HG02759 (cell line): ENCODE measurements around the gene ARHGAP10.
"Not testable (repeated sequence)": the region's sequence is repeated elsewhere in the genome, so short reads cannot be mapped to it uniquely, and the experiment has no call there.

Experiments used
- ATAC-seq: cut with Tn5 transposase; IDR thresholded peaks from one replicate; pipeline ENCODE4 v1.9.1; 2021; ENCODE audit warnings: mild to moderate bottlenecking, moderate library complexity; ENCODE audit not compliant: unreplicated experiment

ARHGAP10 gene

DNA sequence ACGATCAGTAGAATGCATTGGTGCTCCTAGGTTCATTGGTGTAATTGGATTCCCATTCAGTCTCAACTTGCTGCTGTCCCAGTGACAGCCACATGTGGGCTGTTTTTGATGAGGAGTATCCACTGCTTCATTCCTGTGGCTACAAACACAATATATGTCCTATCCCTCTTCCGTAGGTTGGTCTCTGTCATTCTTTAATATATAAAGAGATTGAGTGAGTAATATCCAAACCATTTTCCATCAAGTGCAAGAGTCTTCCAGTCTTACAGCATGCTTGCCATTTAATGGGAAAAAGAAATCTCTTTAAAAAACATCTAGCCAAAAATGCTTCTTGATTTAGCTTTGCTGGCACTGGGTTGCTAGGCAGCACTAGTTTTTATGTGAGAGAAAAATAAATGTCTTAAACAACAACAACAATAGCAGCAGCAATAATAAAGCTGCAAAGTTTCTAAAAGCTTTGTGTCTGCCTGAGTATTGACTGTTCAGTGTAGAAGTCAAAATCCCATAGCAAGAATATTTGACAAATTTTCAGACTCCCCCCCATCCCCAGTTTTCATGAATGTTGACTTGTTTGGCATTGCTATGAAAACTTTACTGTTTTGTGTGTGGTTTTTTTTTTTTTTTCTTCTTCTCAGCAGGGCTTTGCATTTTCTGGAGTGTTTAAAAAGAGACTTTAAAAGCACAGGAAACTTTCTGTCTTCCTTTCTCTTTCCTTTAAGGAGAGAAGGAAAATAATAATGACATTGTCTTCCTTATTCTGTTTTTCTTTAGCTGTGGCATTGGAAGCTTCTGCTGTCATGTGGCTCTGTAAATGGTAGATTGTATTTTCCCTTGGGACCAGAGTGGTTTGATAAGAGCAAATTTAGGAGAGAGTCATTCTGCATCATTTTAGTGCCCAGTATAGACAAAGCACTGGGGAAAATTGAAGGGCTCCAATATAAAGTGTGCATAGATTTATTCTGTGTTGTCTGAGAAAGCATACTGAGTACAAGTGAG is 244.3 kb downstream of the ARHGAP10 start:
- no peak for ATAC-seq

DNA sequence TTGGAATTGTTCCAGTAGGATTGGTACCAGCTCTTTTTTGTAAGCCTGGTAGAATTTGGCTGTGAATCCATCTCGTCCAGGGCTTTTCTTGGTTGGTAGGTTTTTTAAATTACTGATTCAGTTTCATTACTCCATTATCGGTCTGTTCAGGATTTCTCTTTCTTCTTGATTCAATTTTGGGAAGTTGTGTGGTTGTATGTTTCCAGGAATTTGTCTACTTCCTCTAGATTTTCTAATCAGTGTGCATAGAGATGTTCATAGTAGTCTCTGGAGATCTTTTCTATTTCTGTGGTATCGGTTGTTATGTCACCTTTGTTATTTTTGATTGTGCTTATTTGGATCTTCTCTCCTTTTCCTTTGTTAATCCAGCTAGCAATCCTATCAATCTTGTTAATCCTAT is 248.7 kb downstream of the ARHGAP10 start:
- ATAC-seq, result no peak

DNA sequence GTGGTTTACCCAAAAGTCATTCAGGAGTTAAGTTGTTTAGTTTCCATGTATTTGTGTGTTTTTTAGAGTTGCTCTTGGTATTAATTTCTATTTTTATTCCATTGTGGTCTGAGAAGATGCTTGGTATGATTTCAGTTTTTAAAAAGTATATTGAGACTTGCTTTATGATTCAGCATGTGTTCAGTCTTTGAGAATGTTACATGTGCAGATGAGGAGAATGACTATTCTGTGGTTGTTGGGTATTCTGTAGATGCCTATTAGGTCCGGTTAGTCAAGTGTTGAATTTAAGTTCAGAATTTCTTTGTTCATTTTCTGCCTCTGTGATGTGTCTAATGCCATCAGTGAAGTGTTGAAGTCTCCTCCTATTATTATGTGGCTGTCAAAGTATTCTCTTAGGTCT is 249.4 kb downstream of the ARHGAP10 start:
- ATAC-seq, result peak; percentile 93

DNA sequence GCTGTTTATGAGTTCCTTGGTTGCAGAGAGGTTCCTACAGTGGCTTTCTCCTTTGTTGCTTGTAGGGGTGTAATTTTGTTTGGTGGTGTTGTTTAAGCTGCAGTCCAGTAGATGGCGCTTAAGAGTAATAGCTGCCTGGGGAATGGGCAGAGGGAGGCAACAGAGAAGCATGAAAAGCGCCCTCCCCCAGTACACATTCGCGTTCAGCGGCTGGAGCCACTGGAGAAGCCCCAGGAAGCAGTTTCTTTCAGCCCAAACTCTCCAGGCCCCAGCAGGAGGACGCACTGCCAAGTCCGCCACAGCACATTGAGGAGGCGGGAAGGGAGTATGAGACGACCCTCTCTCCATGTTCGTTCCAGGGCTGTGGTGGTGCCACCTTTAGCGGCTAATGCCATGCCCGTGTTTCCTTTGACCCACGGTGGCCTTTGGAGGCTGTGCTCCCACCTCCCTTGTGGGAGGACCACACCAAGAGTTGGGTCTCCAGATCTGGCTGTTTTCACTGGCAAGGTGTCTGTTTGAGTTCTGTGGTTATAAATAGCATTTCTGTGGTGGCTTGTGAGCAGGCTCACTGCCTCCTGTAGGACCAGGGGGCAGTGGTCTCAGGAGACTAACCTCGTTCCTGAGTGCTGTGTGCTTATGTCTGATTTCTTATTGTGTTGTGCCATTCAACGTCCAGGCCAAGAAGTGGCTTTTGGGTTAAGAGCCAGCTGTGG is 252.3 kb downstream of the ARHGAP10 start:
- no peak for ATAC-seq

DNA sequence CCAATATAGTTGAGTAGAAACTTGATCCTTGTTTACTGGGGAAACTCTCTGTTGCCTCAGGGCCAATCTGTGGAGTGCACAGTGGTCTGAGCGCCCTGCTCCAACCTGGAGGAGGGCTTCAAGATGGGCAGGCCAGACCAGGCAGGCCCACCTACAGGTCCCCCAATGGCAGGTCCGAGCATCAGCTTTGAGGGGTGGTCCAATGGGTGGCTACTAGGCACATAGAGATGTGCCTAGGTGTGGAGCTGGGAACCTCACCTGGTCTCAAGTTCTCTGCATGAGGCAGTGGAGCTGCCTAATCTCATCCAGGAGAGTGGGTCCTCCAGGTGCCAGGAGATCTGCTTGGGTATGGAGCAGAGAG is 252.9 kb downstream of the ARHGAP10 start:
- no peak for ATAC-seq

- no peak for ATAC-seq
Observed at GRCh38 chr4:147985376-147985775, 253.5 kb downstream of the ARHGAP10 start.

DNA sequence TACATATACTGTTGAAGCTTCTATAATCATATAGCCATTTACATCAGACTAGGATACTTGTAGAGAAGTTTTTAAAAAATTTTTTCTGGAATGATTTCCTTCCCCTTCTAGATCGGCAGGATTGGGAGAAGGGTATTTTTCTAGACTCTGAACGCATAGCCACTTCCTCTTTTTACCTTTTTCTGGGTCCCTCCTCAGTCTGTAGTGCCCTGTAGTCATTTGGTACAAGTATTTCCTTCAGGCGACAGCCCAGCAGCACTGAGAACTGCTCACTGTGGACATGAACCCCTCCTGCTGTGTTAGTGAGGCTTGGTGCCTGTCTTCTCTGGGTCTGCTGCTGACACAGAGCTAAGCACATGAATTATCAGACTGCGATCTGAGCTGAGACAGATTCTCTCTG is 255.4 kb downstream of the ARHGAP10 start:
- peak; percentile 65 for ATAC-seq

GRCh38 chr4:147991543-147992283 is 259.8 kb downstream of the ARHGAP10 start:
- no peak for ATAC-seq

GRCh38 chr4:147994076-147994475 is 262.2 kb downstream of the ARHGAP10 start:
- ATAC-seq, result no peak

- no peak for ATAC-seq
Observed at GRCh38 chr4:147994491-147995385, 262.9 kb downstream of the ARHGAP10 start.

DNA sequence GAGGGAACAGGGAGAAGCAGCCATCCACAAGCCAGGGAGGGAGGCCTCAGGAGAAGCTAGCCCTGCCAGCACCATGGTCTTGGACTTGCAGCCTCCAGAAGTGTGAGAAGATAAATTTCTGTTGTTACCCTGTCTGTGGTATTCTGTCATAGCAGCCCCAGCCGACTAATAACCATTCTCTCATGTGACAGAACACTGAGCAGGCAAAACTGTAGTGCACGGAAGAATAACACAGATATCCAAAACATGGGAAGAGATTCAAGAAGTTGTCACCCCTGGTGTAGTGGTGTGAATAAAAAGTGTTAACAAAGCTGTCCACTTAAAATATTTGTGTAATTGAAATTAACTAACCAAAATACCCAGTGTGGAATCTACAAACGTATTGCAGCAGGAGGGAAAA is 265.0 kb downstream of the ARHGAP10 start:
- ATAC-seq, result no peak

GRCh38 chr4:148000038-148000437 is 268.1 kb downstream of the ARHGAP10 start:
- ATAC-seq, result not testable (repeated sequence)

- no peak for ATAC-seq
Observed at GRCh38 chr4:148004228-148004857, 272.5 kb downstream of the ARHGAP10 start.

DNA sequence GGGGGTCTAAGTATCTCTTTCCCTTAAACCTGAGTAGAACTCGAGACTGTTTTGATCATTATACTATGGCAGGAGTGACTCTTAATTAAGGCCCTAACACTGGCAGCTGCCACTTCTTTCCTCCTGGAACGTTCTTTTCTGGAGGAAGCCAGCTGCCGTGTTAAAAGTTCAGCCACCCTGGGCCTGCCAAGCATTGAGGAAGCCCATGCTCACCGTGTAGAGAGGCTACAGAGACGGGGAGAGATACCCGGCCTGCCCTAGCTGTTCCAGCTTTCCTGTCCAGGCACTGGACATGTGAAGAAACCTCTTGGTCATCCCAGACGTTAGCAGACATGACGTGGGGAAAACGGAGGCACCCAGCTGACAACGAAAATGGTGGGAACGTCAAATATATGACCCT is 274.1 kb downstream of the ARHGAP10 start:
- no peak for ATAC-seq

GRCh38 chr4:148007314-148007760 is 275.4 kb downstream of the ARHGAP10 start:
- ATAC-seq, result peak; percentile 38

- ATAC-seq, result peak; percentile 55
Observed at GRCh38 chr4:148007792-148008191, 275.9 kb downstream of the ARHGAP10 start.

DNA sequence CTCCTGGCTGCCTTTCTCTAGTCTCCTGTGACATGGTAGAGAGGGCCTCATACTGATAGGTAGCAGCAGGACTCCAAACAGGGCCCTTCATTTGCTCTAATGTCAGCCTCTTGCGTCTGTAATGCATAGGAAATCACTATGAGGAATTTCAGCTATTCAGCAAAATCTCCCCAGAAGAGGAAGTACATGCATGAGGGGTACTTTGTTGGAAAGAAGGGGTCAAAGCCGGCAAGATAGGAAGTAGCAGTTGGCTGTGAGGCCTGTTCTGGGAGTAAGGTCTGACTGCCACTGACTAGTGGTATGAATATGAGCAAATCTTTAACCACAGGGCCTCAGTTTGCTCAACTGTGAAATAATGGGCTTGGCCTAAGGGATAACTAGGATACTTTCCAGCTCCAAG is 283.2 kb downstream of the ARHGAP10 start:
- ATAC-seq, result peak; percentile 70

GRCh38 chr4:148015468-148015867 is 283.6 kb downstream of the ARHGAP10 start:
- ATAC-seq, result no peak

GRCh38 chr4:148016063-148016637 is 284.3 kb downstream of the ARHGAP10 start:
- no peak for ATAC-seq
